RWPE2 (cell line): ENCODE measurements around the gene LPO.

Source experiments
- ATAC-seq: fragments of 200-7000 bp; cut with Tn5 transposase; 3 replicates; pipeline ENCODE4 v1.9.1; 2021; ENCODE audit warnings: low read depth
- DNase-seq: peaks from one replicate; pipeline ENCODE4 v3.0.0-alpha.2; 2020; ENCODE audit warnings: low spot score
- H3K27ac ChIP-seq: fragments of 450-650 bp; 2 replicates; pipeline ENCODE4 v1.5.1; 2017; ENCODE audit warnings: mild to moderate bottlenecking; ENCODE audit not compliant: poor library complexity, severe bottlenecking
- H3K27me3 ChIP-seq: fragments of 250-450 bp; sonication (Bioruptor Pico); 2 replicates; pipeline ENCODE4 v1.5.1; 2021; ENCODE audit warnings: mild to moderate bottlenecking, moderate library complexity; ENCODE audit not compliant: insufficient read depth, poor library complexity, severe bottlenecking
- H3K36me3 ChIP-seq: fragments of 250-450 bp; sonication (Bioruptor Pico); 2 replicates; pipeline ENCODE4 v1.5.1; 2020; ENCODE audit warnings: low read depth, mild to moderate bottlenecking, moderate library complexity
- H3K4me1 ChIP-seq: fragments of 250-450 bp; sonication (Bioruptor Pico); 2 replicates; pipeline ENCODE4 v1.5.1; 2021; ENCODE audit warnings: mild to moderate bottlenecking, moderate library complexity; ENCODE audit not compliant: insufficient read depth, poor library complexity, severe bottlenecking
- H3K4me3 ChIP-seq: fragments of 250-450 bp; sonication (Bioruptor Pico); 2 replicates; pipeline ENCODE4 v1.5.1; 2021; ENCODE audit warnings: mild to moderate bottlenecking, moderate library complexity; ENCODE audit not compliant: severe bottlenecking
- H3K9me3 ChIP-seq: fragments of 250-450 bp; sonication (Bioruptor Pico); 2 replicates; pipeline ENCODE4 v1.5.1; 2021; ENCODE audit warnings: mild to moderate bottlenecking, moderate library complexity; ENCODE audit not compliant: severe bottlenecking
- CTCF ChIP-seq: fragments of 450-650 bp; IDR thresholded peaks from one replicate; pipeline ENCODE4 v1.5.1; 2017; ENCODE audit warnings: mild to moderate bottlenecking, moderate library complexity; ENCODE audit not compliant: poor library complexity, severe bottlenecking

Gene LPO

GRCh38 chr17:58282442-58282841, 44.1 kb downstream of the LPO start:
- H3K36me3 ChIP-seq = no peaks in the 10 kb centered on the region
- no peaks in the 10 kb centered on the region for H3K9me3 ChIP-seq
- DNase-seq (no peak), ATAC-seq (no peak)
- H3K4me1 ChIP-seq = no peaks in the 10 kb centered on the region
- no peak for TF ChIP-seq CTCF
- H3K4me3 ChIP-seq = no peak overlapping the region
- H3K27ac ChIP-seq = no peak overlapping the region
- H3K27me3 ChIP-seq = peaks cover 31% of the 10 kb centered on the region

DNA sequence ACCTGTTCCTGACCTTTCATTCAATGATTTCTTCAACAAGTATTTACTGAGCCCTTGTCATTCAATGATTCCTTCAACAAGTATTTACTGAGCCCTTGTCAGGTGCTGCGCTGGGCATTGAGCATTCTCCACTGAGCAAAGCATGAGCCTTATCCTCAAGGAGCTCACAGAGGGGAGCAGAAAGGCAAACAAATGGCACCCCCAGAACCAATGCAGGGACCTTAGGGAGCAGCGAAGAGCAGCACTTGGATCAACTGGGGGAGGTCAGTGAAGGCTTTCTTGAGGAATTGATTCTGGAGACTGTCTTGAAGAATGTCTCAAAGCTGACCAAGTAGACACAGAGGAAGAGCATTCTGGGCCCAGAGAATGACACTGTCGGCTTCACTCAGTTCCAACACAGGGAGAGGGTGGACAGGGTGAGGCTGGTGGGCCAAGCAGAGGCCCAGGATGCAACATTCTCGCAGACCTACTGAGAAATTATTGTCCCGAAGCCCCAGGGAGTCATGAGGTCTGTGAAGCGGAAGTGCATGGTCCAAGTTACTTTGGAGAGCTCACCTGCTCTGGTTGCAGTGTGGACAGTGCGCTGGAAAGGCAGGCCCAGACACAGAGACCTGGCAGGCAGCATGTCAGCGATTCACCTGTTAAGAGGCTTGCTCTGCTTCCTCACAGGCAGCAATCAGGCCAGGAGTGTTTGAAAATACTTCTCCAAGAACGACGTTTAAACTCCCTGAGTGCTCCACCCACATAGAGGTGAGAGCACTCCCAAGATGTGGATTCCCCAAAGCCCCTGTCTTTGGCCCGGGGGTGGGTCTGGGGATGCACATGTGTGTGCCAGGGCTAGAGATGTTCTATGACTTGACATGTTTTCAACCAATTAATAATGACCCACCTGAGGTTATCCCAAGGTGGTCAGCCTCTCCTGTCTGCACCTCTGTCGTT, 45.6 kb downstream of the LPO start:
- H3K27ac ChIP-seq = no peak overlapping the region
- H3K4me3 ChIP-seq = no peak overlapping the region

DNA sequence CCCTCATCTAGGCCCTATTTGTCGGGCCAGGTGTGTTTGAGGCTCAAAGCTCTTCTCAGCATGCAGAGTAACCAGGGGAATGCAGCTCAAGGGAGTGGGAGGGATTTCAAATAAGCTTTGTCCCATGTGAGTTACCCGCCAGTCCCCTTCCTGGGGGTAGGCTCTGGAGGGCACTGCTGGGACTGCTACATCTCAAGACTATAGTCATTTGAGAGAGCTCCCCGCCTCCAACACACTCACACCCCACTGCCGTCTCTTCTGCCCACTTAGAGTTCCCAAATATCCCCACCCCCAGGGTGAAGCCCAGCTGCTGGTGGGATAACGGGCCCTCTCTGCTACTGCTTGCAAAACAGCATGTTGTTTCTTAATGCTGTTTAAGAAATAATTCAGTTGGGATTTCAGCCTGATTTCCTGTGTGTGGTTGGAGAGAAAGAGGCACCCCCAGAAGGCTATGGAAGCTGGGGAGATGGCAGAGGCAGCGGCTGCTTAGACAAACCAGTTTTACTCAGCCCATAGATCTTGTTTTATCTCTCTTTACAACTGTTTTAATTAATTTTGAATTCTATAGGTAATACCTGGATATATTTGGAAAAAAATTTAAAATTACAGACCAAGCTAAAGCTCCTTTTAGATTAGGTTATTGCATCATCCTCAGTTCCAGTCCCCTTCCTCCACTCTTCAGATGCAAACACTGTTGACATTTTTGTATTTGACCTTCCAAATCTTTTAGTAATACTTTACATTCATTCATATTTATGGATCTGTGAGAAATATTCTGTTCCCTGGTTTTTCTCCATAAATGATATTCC, 46.4 kb downstream of the LPO start:
- Histone ChIP-seq H3K27me3 (peaks cover 9% of the 10 kb centered on the region), H3K9me3 (no peaks in the 10 kb centered on the region), H3K27ac (no peak overlapping the region), H3K4me3 (no peak overlapping the region), H3K36me3 (no peaks in the 10 kb centered on the region), H3K4me1 (peaks cover 5% of the 10 kb centered on the region)
- ATAC-seq (no peak), DNase-seq (no peak)
- TF ChIP-seq CTCF = no peak

More for the DNA sequence above, 45.6 kb downstream of the LPO start:
- Histone ChIP-seq H3K4me1 (no peaks in the 10 kb centered on the region), H3K9me3 (no peaks in the 10 kb centered on the region), H3K36me3 (no peaks in the 10 kb centered on the region), H3K27me3 (peaks cover 18% of the 10 kb centered on the region)
- ATAC-seq = no peak
- no peak for TF ChIP-seq CTCF
- DNase-seq = no peak

GRCh38 chr17:58285422-58285810, 47.0 kb downstream of the LPO start:
- H3K27ac ChIP-seq = no peak overlapping the region
- no peak for DNase-seq
- peaks cover 3% of the 10 kb centered on the region for H3K27me3 ChIP-seq
- ATAC-seq = no peak
- peaks cover 11% of the 10 kb centered on the region for H3K4me1 ChIP-seq
- no peak overlapping the region for H3K4me3 ChIP-seq
- no peaks in the 10 kb centered on the region for H3K9me3 ChIP-seq
- no peaks in the 10 kb centered on the region for H3K36me3 ChIP-seq
- TF ChIP-seq CTCF = no peak
